IPS DF 19.7 (cell line): Measurements from ENCODE around the gene MMAB.

Experiments used
- DNase-seq: peaks from one replicate; pipeline ENCODE4 v3.0.0-alpha.2; 2013; ENCODE audit warnings: low read depth, low spot score

Gene MMAB

GRCh38 chr12:109512608-109513007 lies 60.7 kb downstream of the MMAB start:
- no peak for DNase-seq

GRCh38 chr12:109510196-109510595 lies 63.1 kb downstream of the MMAB start:
- DNase-seq = no peak

GRCh38 chr12:109504068-109504467 lies 69.2 kb downstream of the MMAB start:
- DNase-seq = no peak
